D721Med (cell line): ENCODE results near the gene NEDD9.

Source experiments
- DNase-seq: peaks from one replicate; pipeline ENCODE4 v3.0.0; 2011; ENCODE audit warnings: low spot score; ENCODE audit not compliant: insufficient read length
- FAIRE-seq: peaks from 2 replicates; lab custom pipeline; 2011; peaks lifted over from hg19 to GRCh38; lab: Jason Lieb, UNC
- TF ChIP-seq, protein P1 (sequence below): IDR thresholded peaks from 2 replicates; pipeline ENCODE4 v1.5.1; 2012; ENCODE audit warnings: mild to moderate bottlenecking, control low read depth; ENCODE audit not compliant: insufficient read depth; ENCODE audit errors: missing control alignments

Gene NEDD9

GRCh38 chr6:11204794-11205366 lies 27.6 kb downstream of the NEDD9 start:
- TF ChIP-seq, protein P1, sequence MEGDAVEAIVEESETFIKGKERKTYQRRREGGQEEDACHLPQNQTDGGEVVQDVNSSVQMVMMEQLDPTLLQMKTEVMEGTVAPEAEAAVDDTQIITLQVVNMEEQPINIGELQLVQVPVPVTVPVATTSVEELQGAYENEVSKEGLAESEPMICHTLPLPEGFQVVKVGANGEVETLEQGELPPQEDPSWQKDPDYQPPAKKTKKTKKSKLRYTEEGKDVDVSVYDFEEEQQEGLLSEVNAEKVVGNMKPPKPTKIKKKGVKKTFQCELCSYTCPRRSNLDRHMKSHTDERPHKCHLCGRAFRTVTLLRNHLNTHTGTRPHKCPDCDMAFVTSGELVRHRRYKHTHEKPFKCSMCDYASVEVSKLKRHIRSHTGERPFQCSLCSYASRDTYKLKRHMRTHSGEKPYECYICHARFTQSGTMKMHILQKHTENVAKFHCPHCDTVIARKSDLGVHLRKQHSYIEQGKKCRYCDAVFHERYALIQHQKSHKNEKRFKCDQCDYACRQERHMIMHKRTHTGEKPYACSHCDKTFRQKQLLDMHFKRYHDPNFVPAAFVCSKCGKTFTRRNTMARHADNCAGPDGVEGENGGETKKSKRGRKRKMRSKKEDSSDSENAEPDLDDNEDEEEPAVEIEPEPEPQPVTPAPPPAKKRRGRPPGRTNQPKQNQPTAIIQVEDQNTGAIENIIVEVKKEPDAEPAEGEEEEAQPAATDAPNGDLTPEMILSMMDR: no peak
- FAIRE-seq (no peak), DNase-seq (no peak)

GRCh38 chr6:11204005-11204399 lies 28.5 kb downstream of the NEDD9 start:
- TF ChIP-seq, protein P1: no peak
- DNase-seq (no peak), FAIRE-seq (no peak)

DNA sequence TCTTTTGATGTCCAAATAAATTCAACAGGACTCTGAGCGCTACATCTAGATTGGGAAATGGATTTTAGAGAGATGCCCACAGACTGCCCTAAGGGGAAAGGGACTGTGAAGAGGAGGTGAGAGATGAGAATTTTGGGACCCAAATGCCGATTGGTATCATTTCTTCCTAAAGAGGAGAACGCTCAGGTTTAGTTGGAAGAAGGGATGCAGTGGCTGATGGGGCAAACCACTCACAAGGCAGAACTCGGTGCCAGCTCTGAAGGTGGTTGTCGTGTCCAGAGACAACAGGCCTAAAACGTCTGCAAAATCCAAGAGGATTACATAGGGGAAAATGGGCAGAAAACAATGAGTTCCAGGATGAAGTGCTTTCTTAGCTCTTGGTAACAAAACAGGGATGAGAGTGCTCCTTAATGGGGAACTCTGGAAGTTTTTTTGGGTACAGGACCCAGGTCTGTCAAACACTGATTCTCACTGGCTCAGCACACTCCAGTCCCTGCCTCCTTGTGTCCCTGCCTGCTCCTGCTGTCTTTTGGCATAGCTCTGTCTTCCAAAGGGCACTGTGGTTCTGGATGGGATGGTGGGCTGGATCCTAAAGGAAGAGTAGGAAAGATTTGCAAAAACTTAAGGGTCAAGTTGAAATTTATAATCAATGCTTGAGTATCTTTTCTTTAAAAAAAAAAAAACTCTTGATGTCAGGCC lies 29.0 kb downstream of the NEDD9 start:
- TF ChIP-seq, protein P1: no peak
- DNase-seq: no peak
- no peak for FAIRE-seq

DNA sequence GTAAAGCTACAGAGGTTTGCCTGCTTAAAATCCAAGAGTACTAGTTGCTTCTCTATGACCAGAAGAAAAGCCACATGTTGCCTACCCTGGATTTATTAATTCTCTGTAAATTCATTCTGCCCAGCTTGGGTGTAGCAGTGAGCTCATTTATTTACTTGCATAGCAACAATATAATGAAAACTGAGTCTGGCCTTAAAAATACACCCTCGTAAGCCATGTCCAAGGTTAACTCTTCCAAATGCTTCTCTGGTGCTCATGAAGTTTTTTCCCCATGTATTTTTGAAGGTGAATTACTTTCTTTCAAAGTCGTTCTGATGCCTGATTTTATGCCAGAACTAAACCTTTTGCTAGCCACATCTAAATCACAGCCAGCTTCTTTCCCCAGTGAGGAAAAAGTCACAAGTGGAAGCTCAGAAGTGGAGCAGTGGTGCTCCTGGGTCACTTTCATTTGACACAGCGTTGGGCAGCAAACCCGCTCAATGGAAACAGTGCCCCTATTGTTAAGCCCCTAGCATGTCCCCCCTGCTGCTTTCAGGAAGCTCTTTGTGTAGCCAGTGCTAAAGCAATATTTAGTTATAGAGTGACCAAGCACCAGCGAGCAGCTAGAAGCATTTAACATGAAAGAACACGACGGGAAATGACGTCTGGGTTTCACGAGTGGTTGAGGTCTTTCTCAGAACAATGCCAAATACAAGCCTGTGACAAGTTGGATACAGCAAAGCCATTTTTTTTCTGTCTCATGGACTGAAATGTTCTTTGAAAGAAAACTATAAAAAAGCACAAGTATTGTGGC lies 29.8 kb downstream of the NEDD9 start:
- no peak for FAIRE-seq
- DNase-seq: no peak
- TF ChIP-seq, protein P1: no peak

- TF ChIP-seq, protein P1: no peak
- FAIRE-seq (no peak), DNase-seq (no peak)
Measured at GRCh38 chr6:11201772-11202512, 30.5 kb downstream of the NEDD9 start.

- FAIRE-seq (no peak), DNase-seq (no peak)
- TF ChIP-seq, protein P1: no peak
Measured at GRCh38 chr6:11201015-11201414, 31.5 kb downstream of the NEDD9 start.
